ENCODE data around the gene TBC1D8. TPM values are rescaled to one million over a fixed set of nuclear protein-coding genes. Genes with fewer than 3 reads are reported as not detected.

Gene TBC1D8
- total and polyA plus RNA-seq, 2 of the 13 experiments (the other 11 are each of a cell fraction or from before 2014, with no cell fraction given) = 45.1 to 95.4 TPM

DNA sequence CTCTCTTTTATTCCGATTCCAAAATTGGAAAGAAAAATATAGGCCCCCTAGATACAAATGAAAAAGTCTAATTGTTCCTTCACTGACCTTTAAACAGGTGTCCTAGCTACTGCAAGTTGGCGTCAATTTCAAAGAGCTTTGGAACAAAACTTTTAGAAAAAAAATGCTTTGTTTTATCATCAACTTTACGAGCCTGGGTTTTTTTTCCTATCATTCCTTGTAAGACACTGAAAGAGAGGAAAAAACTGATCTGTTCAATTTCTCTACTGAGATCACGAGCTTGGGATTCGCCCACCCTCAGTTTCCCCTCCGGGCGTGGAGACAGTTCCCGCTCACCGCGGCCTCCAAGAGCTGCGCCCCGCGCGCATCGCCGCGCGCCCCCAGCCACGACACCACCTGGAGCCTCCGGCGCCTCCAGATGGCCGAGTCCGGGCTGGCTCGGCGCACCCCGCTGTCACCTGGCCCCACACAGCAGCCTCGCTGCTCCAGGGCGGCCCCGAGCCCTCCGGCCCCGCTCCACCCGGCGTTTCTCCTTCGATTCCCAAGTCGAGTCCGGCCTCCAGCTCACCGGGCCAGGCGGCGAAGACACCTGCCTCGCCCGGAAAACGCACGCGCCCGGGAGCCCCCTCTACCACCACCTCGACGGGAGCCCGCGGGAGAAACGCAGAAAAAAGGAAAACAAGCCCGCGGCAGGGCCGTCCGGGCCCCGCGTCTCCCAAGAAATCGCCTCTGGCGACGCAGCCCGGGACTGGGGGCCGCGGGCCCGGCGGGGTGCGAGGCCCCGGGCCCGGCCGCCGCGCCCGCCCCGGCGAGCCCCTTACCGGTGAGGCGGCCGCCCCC is 656 bp downstream of the TBC1D8 start (continued):
- TF ChIP-seq NRL (CRISPR knock-in tag; IDR thresholded peaks at IDR 0.05; ENCODE audit: borderline replicate concordance) = peak; percentile 82
- TF ChIP-seq ZBTB42 (CRISPR knock-in tag; IDR thresholded peaks at IDR 0.05) = no peak
- TF ChIP-seq, protein P1, sequence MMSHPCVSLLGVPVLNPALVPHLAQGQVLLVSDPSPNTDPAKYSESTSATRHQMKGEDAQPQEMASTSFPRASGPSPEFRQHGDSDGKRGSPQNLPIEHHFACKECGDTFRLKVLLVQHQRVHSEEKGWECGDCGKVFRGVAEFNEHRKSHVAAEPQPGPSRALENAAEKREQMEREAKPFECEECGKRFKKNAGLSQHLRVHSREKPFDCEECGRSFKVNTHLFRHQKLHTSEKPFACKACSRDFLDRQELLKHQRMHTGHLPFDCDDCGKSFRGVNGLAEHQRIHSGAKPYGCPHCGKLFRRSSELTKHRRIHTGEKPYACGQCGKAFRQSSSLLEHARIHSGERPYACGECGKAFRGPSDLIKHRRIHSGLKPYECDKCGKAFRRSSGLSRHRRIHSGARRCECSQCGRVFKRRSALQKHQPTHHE (CRISPR knock-in tag; IDR thresholded peaks at IDR 0.05; ENCODE audit: borderline replicate concordance) = no peak
- TF ChIP-seq IRF2 (CRISPR knock-in tag; IDR thresholded peaks at IDR 0.05) = peak; percentile 16; the same call in 1 of the 2 replicates
- 0 out of 2 replicates have a peak, but pooled peaks have one; percentile 21 for TF ChIP-seq KDM3A (CRISPR knock-in tag; IDR thresholded peaks at IDR 0.05; ENCODE audit: low read depth)
- TF ChIP-seq EHMT2 (IDR thresholded peaks at IDR 0.05; ENCODE audit: borderline replicate concordance, low read depth, low read length) = no peak
- TF ChIP-seq MEIS1 (CRISPR knock-in tag; IDR thresholded peaks at IDR 0.05; ENCODE audit: borderline replicate concordance) = 0 out of 2 replicates have a peak, but pooled peaks have one; percentile 3
- no peak for TF ChIP-seq ZNF552 (CRISPR knock-in tag; IDR thresholded peaks at IDR 0.05; ENCODE audit: borderline replicate concordance)
- 0 out of 2 replicates have a peak, but pooled peaks have one; percentile 20 for TF ChIP-seq ZNF350 (CRISPR knock-in tag; IDR thresholded peaks at IDR 0.05; ENCODE audit: borderline replicate concordance, low read depth)
- TF ChIP-seq SRSF4 (IDR thresholded peaks at IDR 0.05; ENCODE audit: low read depth, low read length, poor library complexity, severe bottlenecking) = no peak
- TF ChIP-seq ZNF547 (CRISPR knock-in tag; IDR thresholded peaks at IDR 0.05) = peak; percentile 47; the same call in 1 of the 2 replicates
- peak; percentile 45; the same call in 1 of the 2 replicates for TF ChIP-seq HDAC2 (CRISPR knock-in tag; IDR thresholded peaks at IDR 0.05)
- TF ChIP-seq, protein P2, sequence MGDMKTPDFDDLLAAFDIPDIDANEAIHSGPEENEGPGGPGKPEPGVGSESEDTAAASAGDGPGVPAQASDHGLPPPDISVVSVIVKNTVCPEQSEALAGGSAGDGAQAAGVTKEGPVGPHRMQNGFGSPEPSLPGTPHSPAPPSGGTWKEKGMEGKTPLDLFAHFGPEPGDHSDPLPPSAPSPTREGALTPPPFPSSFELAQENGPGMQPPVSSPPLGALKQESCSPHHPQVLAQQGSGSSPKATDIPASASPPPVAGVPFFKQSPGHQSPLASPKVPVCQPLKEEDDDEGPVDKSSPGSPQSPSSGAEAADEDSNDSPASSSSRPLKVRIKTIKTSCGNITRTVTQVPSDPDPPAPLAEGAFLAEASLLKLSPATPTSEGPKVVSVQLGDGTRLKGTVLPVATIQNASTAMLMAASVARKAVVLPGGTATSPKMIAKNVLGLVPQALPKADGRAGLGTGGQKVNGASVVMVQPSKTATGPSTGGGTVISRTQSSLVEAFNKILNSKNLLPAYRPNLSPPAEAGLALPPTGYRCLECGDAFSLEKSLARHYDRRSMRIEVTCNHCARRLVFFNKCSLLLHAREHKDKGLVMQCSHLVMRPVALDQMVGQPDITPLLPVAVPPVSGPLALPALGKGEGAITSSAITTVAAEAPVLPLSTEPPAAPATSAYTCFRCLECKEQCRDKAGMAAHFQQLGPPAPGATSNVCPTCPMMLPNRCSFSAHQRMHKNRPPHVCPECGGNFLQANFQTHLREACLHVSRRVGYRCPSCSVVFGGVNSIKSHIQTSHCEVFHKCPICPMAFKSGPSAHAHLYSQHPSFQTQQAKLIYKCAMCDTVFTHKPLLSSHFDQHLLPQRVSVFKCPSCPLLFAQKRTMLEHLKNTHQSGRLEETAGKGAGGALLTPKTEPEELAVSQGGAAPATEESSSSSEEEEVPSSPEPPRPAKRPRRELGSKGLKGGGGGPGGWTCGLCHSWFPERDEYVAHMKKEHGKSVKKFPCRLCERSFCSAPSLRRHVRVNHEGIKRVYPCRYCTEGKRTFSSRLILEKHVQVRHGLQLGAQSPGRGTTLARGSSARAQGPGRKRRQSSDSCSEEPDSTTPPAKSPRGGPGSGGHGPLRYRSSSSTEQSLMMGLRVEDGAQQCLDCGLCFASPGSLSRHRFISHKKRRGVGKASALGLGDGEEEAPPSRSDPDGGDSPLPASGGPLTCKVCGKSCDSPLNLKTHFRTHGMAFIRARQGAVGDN (CRISPR knock-in tag; IDR thresholded peaks at IDR 0.05) = peak; percentile 54
- peak; percentile 68; the same call in 1 of the 2 replicates for TF ChIP-seq TGIF2 (CRISPR knock-in tag; IDR thresholded peaks at IDR 0.05)
- TF ChIP-seq ZHX1 (CRISPR knock-in tag; IDR thresholded peaks at IDR 0.05; ENCODE audit: low read depth) = no peak
- TF ChIP-seq HMGXB4 (CRISPR knock-in tag; IDR thresholded peaks at IDR 0.05; ENCODE audit: borderline replicate concordance in 1 of 2, low read depth in 1 of 2) = peak; percentile 23 to 79; a peak in 2 of 4 replicates
- TF ChIP-seq KDM2A (CRISPR knock-in tag; IDR thresholded peaks at IDR 0.05; ENCODE audit: borderline replicate concordance, low read depth) = 0 out of 2 replicates have a peak, but pooled peaks have one; percentile 34

Measured in HepG2 (cell line).